ENCODE data around the gene MRE11. TPM values are rescaled to one million over a fixed set of nuclear protein-coding genes. Genes with fewer than 3 reads are reported as not detected.

The MRE11 gene
- polyA plus RNA-seq, 1 of the 3 experiments (the other 2 are of a cell fraction): 2.8 TPM

- no peak overlapping the region for H3K4me3 ChIP-seq (ENCODE audit: low read depth in 2 of 2, low read length in 1 of 2)
- DNase-seq: no peak
- H3K79me2 ChIP-seq (ENCODE audit: insufficient read depth): no peaks in the 10 kb centered on the region
- ChIA-PET POLR2A (no interaction called here), CTCF (interaction anchor here (1.2 kb wide), 1 partner anchor 15 kb away, joined by 3 read pairs; the partner anchor contains the start of gene C11orf97)
- no peak overlapping the region for H3K9ac ChIP-seq
- H3K36me3 ChIP-seq (replicated peaks in 1 of 2; ENCODE audit: control insufficient read depth in 1 of 2, insufficient read depth in 2 of 2, low read length in 1 of 2): no peaks in the 10 kb centered on the region
- H3K9me3 ChIP-seq: no peaks in the 10 kb centered on the region
- 62% methylated on average over 4 of the region's 4 CpGs for WGBS (ENCODE audit: low lambda C conversion rate)
- no peaks in the 10 kb centered on the region for H3F3A ChIP-seq (replicated peaks; ENCODE audit: insufficient read depth)
- no peak overlapping the region for H3K27ac ChIP-seq (ENCODE audit: low read depth in 2 of 2, low read length in 1 of 2)
- 0 out of 2 replicates have a peak overlapping the region, but pooled peaks have one; percentile 23 for H2AFZ ChIP-seq (ENCODE audit: low read depth)
- H3K9me2 ChIP-seq: no peaks in the 10 kb centered on the region
- TF ChIP-seq RXRA (IDR thresholded peaks at IDR 0.05; ENCODE audit: borderline replicate concordance, low read depth) (no peak), SIN3A (IDR thresholded peaks at IDR 0.05; ENCODE audit: borderline replicate concordance, low read depth, low read length) (no peak), USF1 (IDR thresholded peaks at IDR 0.05; ENCODE audit: borderline replicate concordance, low read depth) (no peak), NRF1 (IDR thresholded peaks at IDR 0.05; ENCODE audit: low read depth, low read length) (no peak), EP300 (IDR thresholded peaks at IDR 0.05; ENCODE audit: borderline replicate concordance in 1 of 2, low read depth in 1 of 2, low read length in 1 of 2) (no peak), SMC3 (IDR thresholded peaks at IDR 0.05; ENCODE audit: low read depth, low read length) (no peak), TEAD4 (IDR thresholded peaks at IDR 0.05; ENCODE audit: borderline replicate concordance, insufficient read depth) (no peak), CTCF (IDR thresholded peaks at IDR 0.05) (no peak), POLR2AphosphoS5 (IDR thresholded peaks at IDR 0.05; ENCODE audit: low read depth, low read length) (no peak), IRF3 (IDR thresholded peaks at IDR 0.05; ENCODE audit: low read depth, low read length) (no peak)
- H3K4me1 ChIP-seq (ENCODE audit: control insufficient read depth in 1 of 2, insufficient read depth in 2 of 2, low read depth in 1 of 2, low read length in 1 of 2): peaks cover 0 to 10% of the 10 kb centered on the region in 2 experiments; a peak in 2 of 4 replicates
- H3K27me3 ChIP-seq (ENCODE audit: insufficient read depth): no peaks in the 10 kb centered on the region
- H4K20me1 ChIP-seq (ENCODE audit: insufficient read depth): no peaks in the 10 kb centered on the region
- H3K4me2 ChIP-seq: no peak overlapping the region
Measured at GRCh38 chr11:94526645-94527438, 33.2 kb upstream of the MRE11 start.
